PFSK-1 (cell line): ENCODE results near the gene CPD.

Experiments used
- POLR2AphosphoS5 ChIP-seq: IDR thresholded peaks from 2 replicates; pipeline ENCODE4 v1.6.1; 2012; ENCODE audit warnings: low read depth, mild to moderate bottlenecking, control low read depth, low read length, moderate library complexity
- REST ChIP-seq, 2 experiments: IDR thresholded peaks; 2 replicates each; pipeline versions ENCODE4 v1.6.1 to v1.8.0; 2011 to 2012; ENCODE audit warnings: low read depth in 2 of 2, low read length in 2 of 2, control low read depth in 1 of 2, inconsistent platforms in 1 of 2, mild to moderate bottlenecking in 1 of 2, moderate library complexity in 1 of 2; ENCODE audit not compliant: insufficient read depth in 1 of 2
- SIN3A ChIP-seq: IDR thresholded peaks from 2 replicates; pipeline ENCODE4 v1.6.1; 2012; ENCODE audit warnings: mild to moderate bottlenecking, low read length, moderate library complexity, borderline replicate concordance; ENCODE audit not compliant: insufficient read depth
- TAF1 ChIP-seq: IDR thresholded peaks from 2 replicates; pipeline ENCODE4 v1.6.1; 2012; ENCODE audit warnings: low read length, control low read depth, borderline replicate concordance; ENCODE audit not compliant: insufficient read depth

GRCh38 chr17:30393491-30393890 lies 14.8 kb downstream of the CPD start:
- TF ChIP-seq SIN3A, result no peak
- no peak for TF ChIP-seq TAF1
- TF ChIP-seq POLR2AphosphoS5, result no peak
- no peak for TF ChIP-seq REST (IDR thresholded peaks at IDR 0.05; ENCODE audit: insufficient read depth in 1 of 2, low read depth in 2 of 2, low read length in 2 of 2)
